SK-N-MC (cell line): Measurements from ENCODE around the gene CAV3.

Experiments
- EZH2 ChIP-seq: fragments of 200-600 bp; sonication (generic); IDR thresholded peaks from one replicate; pipeline ENCODE4 v1.6.1; 2017; ENCODE audit warnings: antibody characterized with exemption
- POLR2AphosphoS5 ChIP-seq: IDR thresholded peaks from 2 replicates; pipeline ENCODE4 v1.6.1; 2012; ENCODE audit warnings: mild to moderate bottlenecking, low read depth, low read length, borderline replicate concordance

DNA sequence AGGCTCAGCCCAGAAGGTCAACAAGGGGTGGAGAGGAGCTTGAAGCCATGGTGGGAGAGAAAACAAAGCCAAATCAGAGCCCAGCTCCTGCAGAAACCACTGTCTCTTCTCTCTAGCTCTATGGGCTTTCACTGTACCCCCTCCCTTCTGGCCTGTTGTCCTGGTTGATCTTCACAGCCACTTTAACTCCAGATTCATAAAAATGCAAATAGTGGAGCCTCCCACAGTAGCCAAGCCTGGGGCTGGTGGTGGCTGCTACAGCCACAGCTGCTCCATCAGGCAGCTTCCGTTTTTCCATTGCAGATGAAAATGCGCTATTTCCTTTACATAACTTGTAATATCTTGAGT lies 20.7 kb upstream of the CAV3 start:
- TF ChIP-seq POLR2AphosphoS5 (no peak), EZH2 (no peak)
